Ishikawa (cell line): ENCODE data around the gene BID.

Experiments
- EP300 ChIP-seq: IDR thresholded peaks from 2 replicates; pipeline ENCODE4 v1.6.1; 2012; ENCODE audit warnings: borderline replicate concordance
- MAX ChIP-seq: IDR thresholded peaks from 2 replicates; pipeline ENCODE4 v1.6.1; 2012
- TEAD4 ChIP-seq: IDR thresholded peaks from 2 replicates; pipeline ENCODE4 v1.6.1; 2012
- YY1 ChIP-seq: IDR thresholded peaks from 2 replicates; pipeline ENCODE4 v1.6.1; 2012; ENCODE audit warnings: low read depth
- TF ChIP-seq, protein P1 (sequence below): IDR thresholded peaks from 2 replicates; pipeline ENCODE4 v1.6.1; 2012; ENCODE audit warnings: low read depth, mild to moderate bottlenecking

DNA sequence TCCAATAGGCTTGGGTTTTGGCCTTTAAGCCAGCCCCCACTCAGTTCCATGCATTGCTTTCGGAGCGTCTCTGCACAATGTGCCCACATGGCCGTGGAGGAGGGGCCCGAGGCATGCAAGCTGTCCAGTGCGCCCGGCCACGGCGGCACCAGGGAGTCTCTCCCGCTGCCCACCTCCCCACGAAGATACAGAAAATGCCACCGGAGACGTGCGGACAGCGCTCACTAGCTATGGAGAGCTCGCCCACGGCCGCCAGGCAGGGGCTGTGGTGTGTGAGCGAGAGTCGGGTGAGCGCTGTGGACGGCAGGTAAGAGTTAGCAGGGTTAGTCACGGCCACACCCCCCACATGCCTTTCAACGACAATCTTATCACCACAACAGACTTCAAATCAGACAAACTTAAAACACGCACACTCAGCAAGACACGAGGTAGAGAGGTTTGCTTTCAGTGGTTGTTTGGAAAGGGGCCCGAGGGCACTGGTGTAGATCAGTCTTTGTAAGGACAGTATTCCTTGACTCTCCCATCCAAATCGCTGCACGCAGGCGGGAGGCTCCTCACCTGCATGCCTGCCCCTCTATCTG, 18.7 kb upstream of the BID start:
- no peak for TF ChIP-seq MAX
- no peak for TF ChIP-seq EP300
- no peak for TF ChIP-seq TEAD4
- TF ChIP-seq YY1: no peak
- TF ChIP-seq, protein P1, sequence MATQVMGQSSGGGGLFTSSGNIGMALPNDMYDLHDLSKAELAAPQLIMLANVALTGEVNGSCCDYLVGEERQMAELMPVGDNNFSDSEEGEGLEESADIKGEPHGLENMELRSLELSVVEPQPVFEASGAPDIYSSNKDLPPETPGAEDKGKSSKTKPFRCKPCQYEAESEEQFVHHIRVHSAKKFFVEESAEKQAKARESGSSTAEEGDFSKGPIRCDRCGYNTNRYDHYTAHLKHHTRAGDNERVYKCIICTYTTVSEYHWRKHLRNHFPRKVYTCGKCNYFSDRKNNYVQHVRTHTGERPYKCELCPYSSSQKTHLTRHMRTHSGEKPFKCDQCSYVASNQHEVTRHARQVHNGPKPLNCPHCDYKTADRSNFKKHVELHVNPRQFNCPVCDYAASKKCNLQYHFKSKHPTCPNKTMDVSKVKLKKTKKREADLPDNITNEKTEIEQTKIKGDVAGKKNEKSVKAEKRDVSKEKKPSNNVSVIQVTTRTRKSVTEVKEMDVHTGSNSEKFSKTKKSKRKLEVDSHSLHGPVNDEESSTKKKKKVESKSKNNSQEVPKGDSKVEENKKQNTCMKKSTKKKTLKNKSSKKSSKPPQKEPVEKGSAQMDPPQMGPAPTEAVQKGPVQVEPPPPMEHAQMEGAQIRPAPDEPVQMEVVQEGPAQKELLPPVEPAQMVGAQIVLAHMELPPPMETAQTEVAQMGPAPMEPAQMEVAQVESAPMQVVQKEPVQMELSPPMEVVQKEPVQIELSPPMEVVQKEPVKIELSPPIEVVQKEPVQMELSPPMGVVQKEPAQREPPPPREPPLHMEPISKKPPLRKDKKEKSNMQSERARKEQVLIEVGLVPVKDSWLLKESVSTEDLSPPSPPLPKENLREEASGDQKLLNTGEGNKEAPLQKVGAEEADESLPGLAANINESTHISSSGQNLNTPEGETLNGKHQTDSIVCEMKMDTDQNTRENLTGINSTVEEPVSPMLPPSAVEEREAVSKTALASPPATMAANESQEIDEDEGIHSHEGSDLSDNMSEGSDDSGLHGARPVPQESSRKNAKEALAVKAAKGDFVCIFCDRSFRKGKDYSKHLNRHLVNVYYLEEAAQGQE: no peak
